GM12878 (cell line): ENCODE data around the gene LAMC3. TPM values are rescaled to one million over a fixed set of nuclear protein-coding genes. Genes with fewer than 3 reads are reported as not detected.

Source experiments
- ATAC-seq: fragments of 200-7000 bp; cut with Tn5 transposase; 3 replicates; pipeline ENCODE4 v1.9.1; 2020; ENCODE audit warnings: mild to moderate bottlenecking, moderate library complexity
- BruUV-seq: library from RNA; stranded (reverse); fragments of 400-500 nt; replicated peaks from 2 replicates; lab custom pipeline; 2021; lab: Mats Ljungman, UMichigan
- CTCF ChIA-PET: fragments of 300-600 bp; sonication (Branson Sonifier 250); formaldehyde crosslinking; extraction: SDS; loops from one replicate; lab custom pipeline; 2021; ENCODE audit warnings: inconsistent platforms; lab: Yijun Ruan, JAX
- POLR2A ChIA-PET: fragments of 350-600 bp; formaldehyde crosslinking; extraction: SDS; loops from one replicate; lab custom pipeline; 2021; ENCODE audit warnings: inconsistent platforms; lab: Charles Lee
- RAD21 ChIA-PET: fragments of 300-600 bp; sonication (Branson Sonifier 250); formaldehyde crosslinking; loops from one replicate; lab custom pipeline; 2023; ENCODE audit warnings: antibody characterized with exemption; ENCODE audit not compliant: unreplicated experiment; lab: Charles Lee
- SMC1A ChIA-PET: fragments of 300-600 bp; sonication (Branson Sonifier 250); formaldehyde crosslinking; loops from one replicate; lab custom pipeline; 2023; ENCODE audit not compliant: unreplicated experiment, uncharacterized antibody; lab: Charles Lee
- DNase-seq: peaks from one replicate; pipeline ENCODE4 v3.0.0-alpha.2; 2011; ENCODE audit warnings: low read depth, low spot score
- FAIRE-seq: peaks from 3 replicates; lab custom pipeline; 2011; peaks lifted over from hg19 to GRCh38; lab: Jason Lieb, UNC
- H2AFZ ChIP-seq: 2 replicates; pipeline ENCODE4 v1.6.0; 2011; ENCODE audit warnings: low read depth, low read length, control low read depth; ENCODE audit not compliant: control insufficient read depth
- H3K27ac ChIP-seq: 2 replicates; pipeline ENCODE4 v1.5.1; 2011; ENCODE audit warnings: control low read depth; ENCODE audit not compliant: control insufficient read depth, insufficient read depth
- H3K27me3 ChIP-seq, 2 experiments: replicated peaks in 1 of 2; 2 replicates each; pipeline versions ENCODE4 v1.6.0 to v1.6.1; 2011; ENCODE audit warnings: low read length in 1 of 2; ENCODE audit not compliant: control insufficient read depth in 2 of 2, insufficient read depth in 2 of 2
- H3K36me3 ChIP-seq, 2 experiments: 2 replicates each; pipeline ENCODE4 v1.5.1; 2011; ENCODE audit warnings: low read length in 1 of 2; ENCODE audit not compliant: control insufficient read depth in 2 of 2, insufficient read depth in 2 of 2
- H3K4me1 ChIP-seq: 2 replicates; pipeline ENCODE4 v1.6.1; 2011; ENCODE audit warnings: mild to moderate bottlenecking, low read length, moderate library complexity, mixed read lengths; ENCODE audit not compliant: control insufficient read depth, insufficient read depth
- H3K4me2 ChIP-seq: 2 replicates; pipeline ENCODE4 v1.6.0; 2011; ENCODE audit warnings: control low read depth; ENCODE audit not compliant: control insufficient read depth, insufficient read depth
- H3K4me3 ChIP-seq: fragments of 200-600 bp; sonication (generic); 2 replicates; pipeline ENCODE4 v1.5.1; 2016
- H3K79me2 ChIP-seq: 2 replicates; pipeline ENCODE4 v1.6.0; 2011; ENCODE audit warnings: low read length; ENCODE audit not compliant: control insufficient read depth, insufficient read depth
- H3K9ac ChIP-seq: 2 replicates; pipeline ENCODE4 v1.8.0; 2011; ENCODE audit warnings: low read length, control low read depth, mixed read lengths; ENCODE audit not compliant: control insufficient read depth, insufficient read depth
- H3K9me3 ChIP-seq: replicated peaks from 3 replicates; pipeline ENCODE4 v1.5.1; 2011; ENCODE audit warnings: mild to moderate bottlenecking, low read length; ENCODE audit not compliant: control insufficient read depth, insufficient read depth
- H4K20me1 ChIP-seq: 2 replicates; pipeline ENCODE4 v1.6.0; 2011; ENCODE audit not compliant: control insufficient read depth, insufficient read depth
- CHD1 ChIP-seq: IDR thresholded peaks from 2 replicates; pipeline ENCODE4 v1.6.1; 2012; ENCODE audit warnings: low read depth, low read length, improper control_type of control experiment
- FOS ChIP-seq: IDR thresholded peaks from 3 replicates; pipeline ENCODE4 v1.6.1; 2011; ENCODE audit warnings: borderline replicate concordance; ENCODE audit not compliant: insufficient read length; ENCODE audit errors: extremely low read depth
- KLF5 ChIP-seq: fragments of 450-650 bp; IDR thresholded peaks from 2 replicates; pipeline ENCODE4 v1.6.1; 2014; ENCODE audit warnings: mild to moderate bottlenecking; ENCODE audit not compliant: partially characterized antibody
- MEF2A ChIP-seq: IDR thresholded peaks from 2 replicates; pipeline ENCODE4 v1.6.1; 2011; ENCODE audit warnings: low read depth, mild to moderate bottlenecking, low read length, moderate library complexity; ENCODE audit not compliant: insufficient read depth
- NRF1 ChIP-seq: conservative IDR thresholded peaks from 2 replicates; pipeline ENCODE4 v1.6.1; 2011; ENCODE audit warnings: mild to moderate bottlenecking, low read depth, low read length, improper control_type of control experiment
- POLR2AphosphoS5 ChIP-seq: IDR thresholded peaks from 2 replicates; pipeline ENCODE4 v1.6.1; 2011; ENCODE audit warnings: mild to moderate bottlenecking, low read length, inconsistent platforms
- RELA ChIP-seq: fragments of 450-650 bp; IDR thresholded peaks from 2 replicates; pipeline ENCODE4 v1.8.0; 2014; ENCODE audit warnings: borderline replicate concordance; ENCODE audit not compliant: partially characterized antibody
- RFX5 ChIP-seq: IDR thresholded peaks from 2 replicates; pipeline ENCODE4 v1.6.1; 2011; ENCODE audit warnings: low read depth, low read length, improper control_type of control experiment
- SP1 ChIP-seq: IDR thresholded peaks from one replicate; pipeline ENCODE4 v1.6.1; 2011; ENCODE audit warnings: low read depth, low read length
- STAT1 ChIP-seq: fragments of 450-650 bp; conservative IDR thresholded peaks from 2 replicates; pipeline ENCODE4 v1.6.1; 2014; ENCODE audit warnings: antibody characterized with exemption, mild to moderate bottlenecking
- YBX1 ChIP-seq: fragments of 450-650 bp; IDR thresholded peaks from 2 replicates; pipeline ENCODE4 v1.6.1; 2016; ENCODE audit warnings: antibody characterized with exemption
- ZNF24 ChIP-seq: fragments of 450-650 bp; IDR thresholded peaks from 2 replicates; pipeline ENCODE4 v1.6.1; 2017; ENCODE audit warnings: antibody characterized with exemption, mild to moderate bottlenecking
- ZNF274 ChIP-seq: IDR thresholded peaks from one replicate; pipeline ENCODE4 v1.8.0; 2011; ENCODE audit not compliant: insufficient read length, insufficient read depth
- ZNF384 ChIP-seq: IDR thresholded peaks from 2 replicates; pipeline ENCODE4 v1.6.1; 2012; ENCODE audit warnings: low read depth, mild to moderate bottlenecking, low read length, improper control_type of control experiment, borderline replicate concordance
- WGBS: methylation state at CpG from one replicate; pipeline ENCODE4 v1.1.6; 2016; ENCODE audit warnings: low lambda C conversion rate; ENCODE audit not compliant: insufficient replicate concordance, insufficient coverage; ENCODE audit errors: missing lambda C conversion rate; 5-methylcytosine and 5-hydroxymethylcytosine counted together
- in situ Hi-C: fragments of 300-500 bp; cut with MboI; formaldehyde crosslinking; loops from 9 replicates; pipeline ENCODE4 v1.14.3; 2018; ENCODE audit warnings: mixed read lengths
- intact Hi-C: fragments of 100-400 bp; cut with micrococcal nuclease; formaldehyde crosslinking; loops from one replicate; pipeline ENCODE4 v1.14.2; 2022; ENCODE audit not compliant: unreplicated experiment
- polyA plus RNA-seq, 11 experiments: library from polyadenylated mRNA; depleted of rRNA in 4 of 11; unstranded in 6 of 11; stranded (reverse) in 5 of 11; fragments of >200 nt; fragmentation: Nextera tagmentation in 4 of 11; fragmentation: Illumina TruSeq in 1 of 11; extraction: Ambion mirVana in 4 of 11; extraction: Trizol in 1 of 11; gene quantifications; 1 replicate in 1 of 11; 2 replicates in 10 of 11; pipeline versions ENCODE4 v1.2.1 to v1.2.3, GENCODE V29; 2011 to 2016; ENCODE audit warnings: inconsistent platforms in 2 of 11, missing spikeins in 2 of 11, low read depth in 1 of 11
- total RNA-seq, 4 experiments: library from RNA; depleted of rRNA in 3 of 4; stranded (reverse); fragments of >200 nt in 3 of 4; fragmentation: Illumina TruSeq in 1 of 4; extraction: Trizol in 1 of 4; gene quantifications; 2 replicates each; pipeline versions ENCODE4 v1.2.1 to v1.2.3, GENCODE V29; 2013 to 2021

The LAMC3 gene
- total and polyA plus RNA-seq, 10 of the 15 experiments (the other 5 are each of a cell fraction or from before 2014, with no cell fraction given) = under 0.01 to 0.08 TPM; not detected in 8

- no peak overlapping the region for H3K4me2 ChIP-seq
- H3K4me1 ChIP-seq = no peaks in the 10 kb centered on the region; the same call in 1 of the 2 replicates
- peak; percentile 47 for FAIRE-seq
- H3K9ac ChIP-seq = no peak overlapping the region
- DNase-seq = no peak
- in situ Hi-C loops = no loop called here
- peaks cover 5% of the 10 kb centered on the region in 2 experiments; a peak in 3 of 4 replicates for H3K27me3 ChIP-seq
- no peaks in the 10 kb centered on the region for H4K20me1 ChIP-seq
- H3K9me3 ChIP-seq = no peaks in the 10 kb centered on the region
- H3K27ac ChIP-seq = no peak overlapping the region
- CTCF ChIA-PET = no interaction called here
- H3K36me3 ChIP-seq = no peaks in the 10 kb centered on the region
- ATAC-seq = no peak
- H3K4me3 ChIP-seq = no peak overlapping the region
- intact Hi-C loops = no loop called here
- no peaks in the 10 kb centered on the region for H3K79me2 ChIP-seq
- TF ChIP-seq ZNF384 = no peak
- no peak for TF ChIP-seq CHD1
- no peak for TF ChIP-seq STAT1
- no peak for TF ChIP-seq ZNF274
- TF ChIP-seq, all 136 proteins: peak for 0
- no TSS peak for BruUV-seq
- POLR2A ChIA-PET = no interaction called here
- H2AFZ ChIP-seq = no peak overlapping the region
- RAD21 ChIA-PET = no interaction called here
- SMC1A ChIA-PET = no interaction called here
- WGBS = 63% methylated on average over 11 of the region's 11 CpGs
Measured at GRCh38 chr9:131101207-131101964, 92.4 kb downstream of the LAMC3 start.

- intact Hi-C loops = no loop called here
- Histone ChIP-seq H4K20me1 (no peaks in the 10 kb centered on the region), H3K27me3 (0 out of 4 replicates have a peak, but pooled peaks cover 0 to 2% of the 10 kb centered on the region in 2 experiments), H2AFZ (no peak overlapping the region), H3K27ac (no peak overlapping the region), H3K4me3 (no peak overlapping the region), H3K79me2 (no peaks in the 10 kb centered on the region)
- DNase-seq = no peak
- FAIRE-seq = no peak
- WGBS = 32% methylated on average over 9 of the region's 9 CpGs
- CTCF ChIA-PET = interaction anchor here (0.5 kb wide), 1 partner anchor 886 kb away, joined by 3 read pairs; no protein-coding TSS in a partner anchor
- TF ChIP-seq ZNF24 (no peak), RFX5 (no peak), NRF1 (no peak), YBX1 (no peak), SP1 (no peak), KLF5 (no peak), MEF2A (no peak), FOS (no peak), POLR2AphosphoS5 (no peak), RELA (no peak)
- TF ChIP-seq, all 136 proteins: peak for 0
- ChIA-PET RAD21 (no interaction called here), SMC1A (no interaction called here), POLR2A (no interaction called here)
- no peaks in the 10 kb centered on the region for H3K9me3 ChIP-seq
- no peaks in the 10 kb centered on the region for H3K36me3 ChIP-seq
- H3K9ac ChIP-seq = no peak overlapping the region
- ATAC-seq = no peak
- in situ Hi-C loops = no loop called here
- no peaks in the 10 kb centered on the region; the same call in 1 of the 2 replicates for H3K4me1 ChIP-seq
- BruUV-seq = no TSS peak
- no peak overlapping the region for H3K4me2 ChIP-seq
Measured at GRCh38 chr9:131103024-131103423, 94.0 kb downstream of the LAMC3 start.
